IMR-90 (cell line): ENCODE data around the gene TPGS1. TPM values are rescaled to one million over a fixed set of nuclear protein-coding genes. Genes with fewer than 3 reads are reported as not detected.

Experiments
- ATAC-seq: fragments of 200-7000 bp; cut with Tn5 transposase; 2 replicates; pipeline ENCODE4 v1.9.1; 2020; ENCODE audit warnings: low read depth, mild to moderate bottlenecking, moderate library complexity
- BruUV-seq: library from RNA; stranded (reverse); fragments of 400-500 nt; replicated peaks from 2 replicates; lab custom pipeline; 2021; lab: Mats Ljungman, UMichigan
- CTCF ChIA-PET: fragments of 300-600 bp; formaldehyde crosslinking; extraction: SDS; loops from one replicate; lab custom pipeline; 2021; ENCODE audit warnings: antibody characterized with exemption; lab: Yijun Ruan, JAX
- POLR2A ChIA-PET: fragments of 300-600 bp; sonication (Branson Sonifier 250); formaldehyde crosslinking; loops from one replicate; lab custom pipeline; 2022; ENCODE audit warnings: antibody characterized with exemption; ENCODE audit not compliant: unreplicated experiment; lab: Charles Lee
- DNase-seq: peaks from one replicate; pipeline ENCODE4 v3.0.0; 2013
- H2AFZ ChIP-seq: replicated peaks from 2 replicates; pipeline ENCODE3; 2013; ENCODE audit warnings: low read length, mild to moderate bottlenecking; ENCODE audit not compliant: poor library complexity
- H2AK5ac ChIP-seq: 2 replicates; pipeline ENCODE4 v1.6.1; 2013; ENCODE audit warnings: low read depth, low read length, inconsistent platforms
- H2AK9ac ChIP-seq: replicated peaks from 2 replicates; pipeline ENCODE3; 2013; ENCODE audit warnings: mild to moderate bottlenecking, low read depth, low read length, moderate library complexity; ENCODE audit not compliant: poor library complexity
- H2BK120ac ChIP-seq: 2 replicates; pipeline ENCODE4 v1.6.1; 2013; ENCODE audit warnings: low read depth, low read length, inconsistent platforms
- H2BK15ac ChIP-seq: 3 replicates; pipeline ENCODE4 v1.6.1; 2013; ENCODE audit warnings: low read depth, low read length, inconsistent platforms
- H2BK20ac ChIP-seq: 2 replicates; pipeline ENCODE4 v1.6.1; 2013; ENCODE audit warnings: low read depth, mild to moderate bottlenecking, inconsistent platforms, low read length, moderate library complexity
- H2BK5ac ChIP-seq: 2 replicates; pipeline ENCODE4 v1.6.1; 2013; ENCODE audit warnings: mild to moderate bottlenecking, low read depth, low read length, inconsistent platforms; ENCODE audit not compliant: poor library complexity, severe bottlenecking
- H3K14ac ChIP-seq: replicated peaks from 2 replicates; pipeline ENCODE4 v1.6.1; 2013; ENCODE audit warnings: low read depth, low read length, inconsistent platforms
- H3K18ac ChIP-seq: 2 replicates; pipeline ENCODE4 v1.6.1; 2013; ENCODE audit warnings: low read depth, low read length, control low read depth
- H3K23ac ChIP-seq: 2 replicates; pipeline ENCODE4 v1.6.1; 2013; ENCODE audit warnings: low read depth, low read length, inconsistent platforms
- H3K27ac ChIP-seq: 2 replicates; pipeline ENCODE4 v1.5.1; 2013; ENCODE audit warnings: mild to moderate bottlenecking, control low read depth, low read length; ENCODE audit not compliant: insufficient read depth
- H3K27me3 ChIP-seq: 2 replicates; pipeline ENCODE4 v1.6.1; 2013; ENCODE audit warnings: low read length; ENCODE audit not compliant: control insufficient read depth, insufficient read depth
- H3K36me3 ChIP-seq: 2 replicates; pipeline ENCODE4 v1.6.1; 2013; ENCODE audit warnings: low read length, mixed read lengths; ENCODE audit not compliant: control insufficient read depth, insufficient read depth
- H3K4ac ChIP-seq: 2 replicates; pipeline ENCODE4 v1.6.1; 2013; ENCODE audit warnings: low read depth, low read length, inconsistent platforms
- H3K4me1 ChIP-seq: 2 replicates; pipeline ENCODE4 v1.6.1; 2013; ENCODE audit warnings: low read length, mixed read lengths; ENCODE audit not compliant: control insufficient read depth, insufficient read depth
- H3K4me2 ChIP-seq: 2 replicates; pipeline ENCODE4 v1.6.1; 2013; ENCODE audit warnings: low read depth, mild to moderate bottlenecking, control low read depth, low read length, moderate library complexity
- H3K4me3 ChIP-seq: 2 replicates; pipeline ENCODE4 v1.5.1; 2013; ENCODE audit warnings: low read depth, mild to moderate bottlenecking, control low read depth, low read length, moderate library complexity; ENCODE audit not compliant: insufficient read depth
- H3K56ac ChIP-seq: 2 replicates; pipeline ENCODE4 v1.6.1; 2013; ENCODE audit warnings: low read length, inconsistent platforms; ENCODE audit not compliant: insufficient read depth; ENCODE audit errors: extremely low read depth
- H3K79me1 ChIP-seq, 2 experiments: 2 replicates each; pipeline ENCODE4 v1.6.1; 2013; ENCODE audit warnings: low read length in 2 of 2, inconsistent platforms in 1 of 2, low read depth in 1 of 2
- H3K9ac ChIP-seq: 2 replicates; pipeline ENCODE4 v1.6.1; 2013; ENCODE audit warnings: low read depth, low read length, control low read depth
- H3K9me1 ChIP-seq: 2 replicates; pipeline ENCODE4 v1.6.1; 2013; ENCODE audit warnings: low read length, inconsistent platforms; ENCODE audit not compliant: insufficient read depth
- H3K9me3 ChIP-seq: 2 replicates; pipeline ENCODE4 v1.6.1; 2013; ENCODE audit warnings: low read length; ENCODE audit not compliant: control insufficient read depth, insufficient read depth
- H4K20me1 ChIP-seq: 2 replicates; pipeline ENCODE4 v1.6.1; 2013; ENCODE audit warnings: low read length, inconsistent platforms; ENCODE audit not compliant: insufficient read depth
- H4K5ac ChIP-seq: 2 replicates; pipeline ENCODE4 v1.6.1; 2013; ENCODE audit warnings: mild to moderate bottlenecking, low read depth, low read length, control low read depth
- H4K8ac ChIP-seq, 2 experiments: 2 replicates each; pipeline ENCODE4 v1.6.1; 2013; ENCODE audit warnings: low read depth in 2 of 2, low read length in 2 of 2, control low read depth in 1 of 2, inconsistent platforms in 1 of 2
- H4K91ac ChIP-seq: 2 replicates; pipeline ENCODE4 v1.6.1; 2013; ENCODE audit warnings: low read depth, low read length, inconsistent platforms; ENCODE audit not compliant: insufficient read depth
- BHLHE40 ChIP-seq: fragments of 150-350 bp; IDR thresholded peaks from 2 replicates; pipeline ENCODE4 v1.6.1; 2016; ENCODE audit warnings: mild to moderate bottlenecking, low read depth, low read length
- CEBPB ChIP-seq: IDR thresholded peaks from 2 replicates; pipeline ENCODE4 v1.6.1; 2012; ENCODE audit warnings: low read depth, low read length, improper control_type of control experiment
- CHD1 ChIP-seq: IDR thresholded peaks from 2 replicates; pipeline ENCODE4 v1.6.1; 2012; ENCODE audit warnings: low read depth, low read length, improper control_type of control experiment
- MAZ ChIP-seq: IDR thresholded peaks from 2 replicates; pipeline ENCODE4 v1.6.1; 2012; ENCODE audit warnings: low read depth, mild to moderate bottlenecking, low read length, improper control_type of control experiment, moderate library complexity, borderline replicate concordance
- NFE2L2 ChIP-seq: fragments of 150-350 bp; IDR thresholded peaks from 2 replicates; pipeline ENCODE4 v1.6.1; 2016; ENCODE audit warnings: low read depth, mild to moderate bottlenecking, low read length
- POLR2A ChIP-seq: IDR thresholded peaks from 2 replicates; pipeline ENCODE4 v1.6.1; 2012; ENCODE audit warnings: mild to moderate bottlenecking, low read depth, low read length
- RAD21 ChIP-seq: IDR thresholded peaks from 2 replicates; pipeline ENCODE4 v1.6.1; 2012; ENCODE audit warnings: low read length, improper control_type of control experiment
- RCOR1 ChIP-seq: IDR thresholded peaks from 2 replicates; pipeline ENCODE4 v1.6.1; 2012; ENCODE audit warnings: mild to moderate bottlenecking, low read length, improper control_type of control experiment; ENCODE audit not compliant: insufficient replicate concordance
- WGBS, 2 experiments: methylation state at CpG; one replicate each; pipeline versions ENCODE4 v1.1.5 to v1.1.7; 2013; ENCODE audit warnings: missing lambda C conversion rate in 2 of 2; ENCODE audit not compliant: insufficient read length in 1 of 2; ENCODE audit errors: extremely low coverage in 2 of 2; 5-methylcytosine and 5-hydroxymethylcytosine counted together
- dilution Hi-C: fragments of 300-500 bp; cut with HindIII; formaldehyde crosslinking; loops from one replicate; pipeline ENCODE4 v1.14.3; 2018; ENCODE audit warnings: low sequenced_read_pairs; ENCODE audit not compliant: unreplicated experiment
- in situ Hi-C: fragments of 300-500 bp; cut with MboI; formaldehyde crosslinking; loops from 3 replicates; pipeline ENCODE4 v1.14.3; 2019; ENCODE audit warnings: low sequenced_read_pairs, inconsistent platforms, mixed read lengths
- intact Hi-C: fragments of 100-400 bp; cut with micrococcal nuclease; formaldehyde crosslinking; loops from 2 replicates; pipeline ENCODE4 v1.10.0; 2022
- polyA plus RNA-seq, 3 experiments: library from polyadenylated mRNA; depleted of rRNA; stranded (reverse); fragments of >200 nt; gene quantifications; 2 replicates each; pipeline ENCODE4 v1.2.3, GENCODE V29; 2012; ENCODE audit warnings: low replicate concordance in 1 of 3
- total RNA-seq: library from RNA; depleted of rRNA; stranded (reverse); fragments of >200 nt; gene quantifications from 2 replicates; pipeline ENCODE4 v1.2.3, GENCODE V29; 2012
- TF ChIP-seq, protein P1 (sequence below): fragments of 150-350 bp; IDR thresholded peaks from 2 replicates; pipeline ENCODE4 v1.6.1; 2017; ENCODE audit warnings: mild to moderate bottlenecking, antibody characterized with exemption, low read length, low read depth
- TF ChIP-seq, protein P2 (sequence below): conservative IDR thresholded peaks from 2 replicates; pipeline ENCODE4 v1.5.1; 2012; ENCODE audit warnings: mild to moderate bottlenecking, low read depth, low read length, improper control_type of control experiment

Gene TPGS1
- total and polyA plus RNA-seq, 2 of the 4 experiments (the other 2 are of a cell fraction): 2.7 to 6.3 TPM

DNA sequence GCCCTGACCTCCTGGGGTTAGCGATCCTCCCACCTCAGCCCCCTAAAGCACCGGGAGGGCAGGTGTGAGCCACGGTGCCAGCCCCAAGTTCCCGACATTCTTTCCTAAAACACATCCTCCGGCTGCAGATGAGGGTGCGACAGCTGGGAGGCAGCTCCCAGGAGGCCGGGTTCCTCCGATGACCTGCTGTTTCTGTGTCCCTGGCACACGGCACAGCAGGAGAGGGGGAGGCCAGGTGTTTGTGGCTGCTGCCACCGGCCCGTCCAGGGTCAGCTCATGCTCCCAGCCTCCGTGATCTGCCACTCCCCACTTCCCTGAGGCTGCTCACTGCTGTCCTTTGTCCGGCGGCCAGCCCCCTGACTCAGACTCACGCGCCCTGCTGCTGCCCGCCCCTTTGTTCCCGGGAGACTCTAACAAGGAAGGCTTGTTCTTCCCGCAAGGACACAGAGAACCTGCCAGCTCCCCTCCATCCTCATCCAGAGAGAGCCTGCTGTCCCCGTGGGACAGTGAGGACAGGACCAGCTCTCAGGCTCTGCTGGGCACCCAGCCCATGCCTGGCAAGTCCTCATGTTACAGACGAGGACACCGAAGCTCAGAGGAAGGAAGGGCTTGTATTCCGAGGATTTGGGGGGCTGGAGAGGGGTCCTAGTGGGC is 21.6 kb upstream of the TPGS1 start:
- Histone ChIP-seq H2AK5ac (no peak overlapping the region), H3K9me1 (peaks cover 4% of the 10 kb centered on the region; the same call in 1 of the 2 replicates), H3K4me2 (no peak overlapping the region), H4K20me1 (no peaks in the 10 kb centered on the region), H2AK9ac (no peak overlapping the region), H3K23ac (no peak overlapping the region), H3K4me1 (peaks cover 4% of the 10 kb centered on the region; the same call in 1 of the 2 replicates), H4K5ac (no peak overlapping the region), H3K56ac (no peak overlapping the region), H3K4me3 (no peak overlapping the region), H4K8ac (no peak overlapping the region), H3K4ac (no peak overlapping the region), H3K79me1 (peaks cover 0 to 7% of the 10 kb centered on the region in 2 experiments; a peak in 1 of 4 replicates), H3K9ac (no peak overlapping the region), H2BK5ac (no peak overlapping the region), H2BK120ac (no peak overlapping the region), H3K9me3 (no peaks in the 10 kb centered on the region), H4K91ac (no peak overlapping the region), H3K27ac (no peak overlapping the region), H2BK20ac (no peak overlapping the region), H2BK15ac (no peak overlapping the region), H3K36me3 (no peaks in the 10 kb centered on the region), H3K14ac (no peak overlapping the region), H2AFZ (peak overlapping the region; percentile 24), H3K18ac (no peak overlapping the region), H3K27me3 (peaks cover 8% of the 10 kb centered on the region; the same call in 1 of the 2 replicates)
- dilution Hi-C loops: no loop called here
- CTCF ChIA-PET: no interaction called here
- TF ChIP-seq CEBPB (no peak), MAZ (no peak), NFE2L2 (no peak), POLR2A (no peak), RAD21 (no peak), CHD1 (no peak), RCOR1 (no peak), BHLHE40 (no peak)
- TF ChIP-seq, protein P1, sequence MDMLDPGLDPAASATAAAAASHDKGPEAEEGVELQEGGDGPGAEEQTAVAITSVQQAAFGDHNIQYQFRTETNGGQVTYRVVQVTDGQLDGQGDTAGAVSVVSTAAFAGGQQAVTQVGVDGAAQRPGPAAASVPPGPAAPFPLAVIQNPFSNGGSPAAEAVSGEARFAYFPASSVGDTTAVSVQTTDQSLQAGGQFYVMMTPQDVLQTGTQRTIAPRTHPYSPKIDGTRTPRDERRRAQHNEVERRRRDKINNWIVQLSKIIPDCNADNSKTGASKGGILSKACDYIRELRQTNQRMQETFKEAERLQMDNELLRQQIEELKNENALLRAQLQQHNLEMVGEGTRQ: no peak
- TF ChIP-seq, protein P2, sequence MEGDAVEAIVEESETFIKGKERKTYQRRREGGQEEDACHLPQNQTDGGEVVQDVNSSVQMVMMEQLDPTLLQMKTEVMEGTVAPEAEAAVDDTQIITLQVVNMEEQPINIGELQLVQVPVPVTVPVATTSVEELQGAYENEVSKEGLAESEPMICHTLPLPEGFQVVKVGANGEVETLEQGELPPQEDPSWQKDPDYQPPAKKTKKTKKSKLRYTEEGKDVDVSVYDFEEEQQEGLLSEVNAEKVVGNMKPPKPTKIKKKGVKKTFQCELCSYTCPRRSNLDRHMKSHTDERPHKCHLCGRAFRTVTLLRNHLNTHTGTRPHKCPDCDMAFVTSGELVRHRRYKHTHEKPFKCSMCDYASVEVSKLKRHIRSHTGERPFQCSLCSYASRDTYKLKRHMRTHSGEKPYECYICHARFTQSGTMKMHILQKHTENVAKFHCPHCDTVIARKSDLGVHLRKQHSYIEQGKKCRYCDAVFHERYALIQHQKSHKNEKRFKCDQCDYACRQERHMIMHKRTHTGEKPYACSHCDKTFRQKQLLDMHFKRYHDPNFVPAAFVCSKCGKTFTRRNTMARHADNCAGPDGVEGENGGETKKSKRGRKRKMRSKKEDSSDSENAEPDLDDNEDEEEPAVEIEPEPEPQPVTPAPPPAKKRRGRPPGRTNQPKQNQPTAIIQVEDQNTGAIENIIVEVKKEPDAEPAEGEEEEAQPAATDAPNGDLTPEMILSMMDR: no peak
- intact Hi-C loops: loop anchor here (10.0 kb wide), 1 partner anchor 141 kb away; the partner anchor contains the start of gene MIER2
- POLR2A ChIA-PET: no interaction called here
- ATAC-seq (no peak), DNase-seq (no peak)
- in situ Hi-C loops: no loop called here
- no TSS peak for BruUV-seq
- WGBS, 2 experiments: 18% methylated on average over 6 of the region's 23 CpGs; no CpG with 5 or more reads in 1 of the 2 experiments
